ENCODE data around the gene ITGB8.
A peak's percentile ranks its signal among the peaks of the same experiment; 100 is the strongest.
"Not testable (repeated sequence)": the region's sequence is repeated elsewhere in the genome, so short reads cannot be mapped to it uniquely, and the experiment has no call there.

ITGB8 gene

DNA sequence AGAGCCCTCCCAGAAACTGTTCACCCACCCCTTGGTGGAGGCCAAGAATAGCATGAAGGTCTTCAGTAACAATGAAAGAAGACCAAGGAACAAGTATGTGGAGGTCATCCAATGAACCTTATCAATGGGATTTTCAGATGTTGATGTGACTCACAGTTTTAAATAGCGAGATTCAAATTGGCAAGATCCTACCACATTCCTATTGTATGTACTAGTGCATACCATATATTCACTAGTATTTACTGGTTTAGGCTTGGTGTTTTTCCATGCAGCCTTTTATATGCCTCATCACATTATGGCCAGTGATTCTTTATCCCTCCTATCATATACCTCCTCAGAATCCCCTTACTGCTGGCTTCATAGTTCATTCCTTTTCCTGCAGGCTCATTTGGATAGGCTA is 54.4 kb downstream of the ITGB8 start:
- no peak for DNase-seq

DNA sequence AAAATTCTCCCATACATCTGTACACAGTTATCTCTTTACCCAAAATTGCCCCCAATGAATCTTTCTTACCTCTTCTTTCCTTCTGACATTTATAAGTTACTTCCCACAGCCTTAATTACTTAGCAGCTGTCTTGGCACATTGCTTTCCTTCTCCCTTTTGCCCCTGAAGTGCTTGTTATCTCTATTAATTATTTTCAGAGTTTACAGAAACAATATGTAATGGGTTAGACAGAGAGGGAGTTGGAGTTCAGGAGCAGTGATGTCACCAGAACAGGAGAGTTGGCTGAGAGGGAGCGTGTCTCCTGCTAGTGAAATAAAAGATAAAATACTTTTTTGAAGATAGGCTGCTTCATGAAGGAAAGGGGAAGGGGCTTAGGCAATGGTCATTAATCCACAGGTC is 57.4 kb downstream of the ITGB8 start:
- DNase-seq = no peak

GRCh38 chr7:20389192-20389591 is 58.5 kb downstream of the ITGB8 start:
- not testable (repeated sequence) for DNase-seq

DNA sequence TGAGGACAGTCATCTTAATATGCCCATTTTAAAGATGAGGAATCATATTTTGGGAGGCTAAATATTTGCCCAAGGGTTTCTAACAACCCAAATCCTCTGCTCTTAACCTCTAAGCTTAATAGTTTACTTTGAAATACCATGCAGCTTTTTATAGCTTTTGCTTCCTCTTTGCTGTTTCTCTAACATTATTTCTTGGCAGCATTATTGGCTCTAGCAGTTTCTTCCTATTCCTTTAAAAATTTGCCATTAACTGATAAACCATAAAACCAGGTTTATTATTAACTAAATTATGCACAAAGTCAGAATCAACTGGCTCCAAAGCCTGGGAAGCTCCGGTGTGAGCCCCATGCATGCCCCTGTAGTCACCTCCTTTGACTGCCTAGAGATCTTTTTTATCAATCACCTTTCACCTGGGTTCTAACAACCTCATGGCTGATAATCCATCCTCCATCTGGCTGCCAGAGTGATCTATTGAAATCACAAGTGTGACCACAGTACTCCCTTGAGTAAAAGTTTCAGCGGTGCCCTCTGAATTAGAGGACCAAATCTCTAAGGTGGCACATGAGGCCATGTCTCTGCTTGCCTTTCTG is 62.4 kb downstream of the ITGB8 start:
- no peak for DNase-seq

GRCh38 chr7:20393616-20394015 is 62.9 kb downstream of the ITGB8 start:
- DNase-seq = no peak

GRCh38 chr7:20394284-20394683 is 63.6 kb downstream of the ITGB8 start:
- no peak for DNase-seq

DNA sequence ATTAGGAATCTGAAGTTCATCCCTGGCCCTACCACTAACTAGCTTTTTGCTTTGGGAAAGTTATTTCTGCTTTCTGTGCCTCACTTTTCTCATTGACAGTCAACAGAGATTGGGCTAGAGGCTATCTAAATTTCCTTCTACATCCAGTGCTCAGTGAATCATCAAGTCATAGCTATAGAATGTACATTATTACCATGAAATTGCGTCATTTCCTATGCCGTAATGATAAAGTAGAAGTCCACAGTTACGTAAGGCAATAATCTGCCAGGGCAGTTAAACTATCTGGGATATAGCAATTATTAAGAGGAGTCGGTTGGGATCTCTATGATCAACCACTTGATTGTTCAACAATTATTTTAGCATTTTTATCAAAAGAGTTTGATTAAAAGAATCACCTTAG is 64.4 kb downstream of the ITGB8 start:
- no peak for DNase-seq

GRCh38 chr7:20395511-20395910 is 64.8 kb downstream of the ITGB8 start:
- no peak for DNase-seq

GRCh38 chr7:20399521-20399920 is 68.8 kb downstream of the ITGB8 start:
- DNase-seq = no peak

DNA sequence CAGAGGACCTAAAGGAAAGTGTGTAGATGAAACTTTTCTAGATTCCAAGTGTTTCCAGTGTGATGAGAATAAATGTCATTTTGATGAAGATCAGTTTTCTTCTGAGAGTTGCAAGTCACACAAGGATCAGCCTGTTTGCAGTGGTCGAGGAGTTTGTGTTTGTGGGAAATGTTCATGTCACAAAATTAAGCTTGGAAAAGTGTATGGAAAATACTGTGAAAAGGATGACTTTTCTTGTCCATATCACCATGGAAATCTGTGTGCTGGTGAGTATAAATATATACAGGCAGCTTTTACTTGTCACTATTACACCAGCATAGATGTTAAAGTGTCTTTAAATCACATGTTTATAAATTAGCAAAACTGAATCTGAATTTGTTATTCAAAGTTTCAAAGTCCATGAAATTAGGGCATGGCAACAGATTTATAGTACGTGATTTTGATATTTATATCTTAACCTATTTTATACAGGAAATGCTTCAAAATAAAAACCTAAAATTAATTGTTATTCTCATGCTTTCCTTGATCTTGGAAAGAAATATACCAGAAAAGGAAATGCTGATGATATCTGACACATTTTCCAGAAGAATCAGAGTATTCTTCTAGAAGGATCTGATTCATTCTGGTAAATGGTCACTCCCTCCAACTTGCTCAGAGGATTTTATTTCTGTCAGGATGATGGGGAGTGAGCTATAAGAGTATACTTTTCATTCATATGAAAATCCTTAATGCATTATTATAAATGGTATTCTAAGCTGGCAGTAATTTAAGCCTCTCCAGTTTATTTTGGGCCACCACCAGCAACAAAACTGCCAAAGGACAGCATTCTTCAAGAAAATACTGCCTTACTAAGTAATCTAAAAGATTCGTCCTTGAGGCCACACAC is 71.4 kb downstream of the ITGB8 start:
- DNase-seq = no peak

DNA sequence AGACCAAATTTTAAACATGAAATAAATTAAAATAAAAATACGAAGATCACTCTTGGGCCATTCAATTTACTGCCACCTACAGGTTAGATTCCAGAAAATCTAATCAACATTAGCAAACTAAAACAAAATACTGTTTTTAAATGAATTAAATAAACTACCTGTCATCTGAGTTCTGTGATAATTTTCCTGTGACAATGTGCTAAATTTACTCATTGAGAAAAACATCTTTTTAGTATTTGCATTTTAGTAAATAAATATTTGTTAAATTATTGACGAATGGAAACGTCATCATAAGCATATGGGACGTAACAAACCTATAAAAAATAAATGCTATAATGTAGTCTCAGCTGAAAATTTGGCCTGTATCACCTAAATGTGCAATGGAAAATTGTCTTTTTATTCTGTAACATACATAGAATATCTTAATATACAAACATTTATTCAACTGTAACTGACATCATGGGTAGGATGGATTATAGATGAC is 72.1 kb downstream of the ITGB8 start:
- DNase-seq = no peak

DNA sequence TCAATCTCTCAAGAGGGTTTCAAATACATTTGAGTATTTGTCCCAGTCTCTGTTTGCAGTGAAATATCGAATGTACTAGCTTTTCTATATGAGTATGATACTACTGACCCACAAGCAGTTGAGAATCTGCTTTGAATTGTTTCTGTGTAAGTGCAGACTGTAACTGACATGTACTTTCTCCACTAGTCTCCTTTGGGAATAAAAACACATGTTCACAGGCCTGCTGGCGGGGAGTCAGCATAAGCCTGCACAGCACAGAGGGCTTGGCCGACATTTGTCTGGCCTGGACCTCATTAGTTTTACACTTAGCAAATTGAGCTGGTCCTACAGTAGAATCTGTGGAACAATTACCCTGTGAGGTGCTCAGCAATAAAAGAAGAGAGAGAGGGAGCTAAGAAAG is 72.6 kb downstream of the ITGB8 start:
- DNase-seq = no peak

GRCh38 chr7:20404320-20404719 is 73.6 kb downstream of the ITGB8 start:
- no peak for DNase-seq

- DNase-seq = peak; percentile 84
These were observed 77.1 kb downstream of the ITGB8 start for GRCh38 chr7:20407585-20408466.

DNA sequence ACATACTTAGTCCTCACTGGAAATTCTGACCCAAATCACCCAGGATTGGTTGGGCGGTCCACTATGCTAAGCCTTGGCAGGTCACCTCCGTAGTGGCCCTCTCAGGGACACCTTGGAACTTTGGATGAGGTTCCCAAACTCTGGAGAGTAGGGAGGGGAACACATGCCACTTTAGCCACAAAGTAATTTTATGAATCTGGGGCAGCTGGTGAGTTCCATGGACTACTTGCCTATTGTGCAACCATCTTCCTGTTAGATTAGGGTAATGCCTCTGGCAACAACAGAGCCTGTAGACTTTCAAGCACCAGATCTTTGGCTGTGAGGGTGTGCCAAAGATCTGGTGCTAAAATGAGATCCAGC is 77.7 kb downstream of the ITGB8 start:
- DNase-seq = peak; percentile 8

GRCh38 chr7:20409961-20410360 is 79.3 kb downstream of the ITGB8 start:
- DNase-seq = no peak

GRCh38 chr7:20411372-20411771 is 80.7 kb downstream of the ITGB8 start:
- no peak for DNase-seq

DNA sequence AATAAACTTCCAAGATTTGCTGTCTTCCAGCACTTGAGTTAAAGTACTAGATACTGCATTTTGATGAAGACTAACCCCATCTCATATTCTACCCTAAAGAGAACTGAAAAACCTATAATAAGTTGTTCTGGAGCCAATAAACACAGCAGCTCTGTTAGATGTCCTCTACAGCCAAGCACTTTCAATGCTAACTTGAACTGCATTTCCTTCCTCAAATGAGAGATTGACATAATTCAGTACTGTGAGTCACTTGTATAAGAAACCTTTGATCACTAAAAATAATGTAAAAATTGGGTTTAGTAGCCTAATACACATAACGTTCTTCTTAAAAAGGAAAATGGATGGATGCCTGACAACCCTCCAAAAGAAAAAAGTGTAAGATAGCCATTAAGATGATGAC is 81.3 kb downstream of the ITGB8 start:
- DNase-seq = no peak

- DNase-seq = no peak
These were observed 86.6 kb downstream of the ITGB8 start for GRCh38 chr7:20417260-20417659.

DNA sequence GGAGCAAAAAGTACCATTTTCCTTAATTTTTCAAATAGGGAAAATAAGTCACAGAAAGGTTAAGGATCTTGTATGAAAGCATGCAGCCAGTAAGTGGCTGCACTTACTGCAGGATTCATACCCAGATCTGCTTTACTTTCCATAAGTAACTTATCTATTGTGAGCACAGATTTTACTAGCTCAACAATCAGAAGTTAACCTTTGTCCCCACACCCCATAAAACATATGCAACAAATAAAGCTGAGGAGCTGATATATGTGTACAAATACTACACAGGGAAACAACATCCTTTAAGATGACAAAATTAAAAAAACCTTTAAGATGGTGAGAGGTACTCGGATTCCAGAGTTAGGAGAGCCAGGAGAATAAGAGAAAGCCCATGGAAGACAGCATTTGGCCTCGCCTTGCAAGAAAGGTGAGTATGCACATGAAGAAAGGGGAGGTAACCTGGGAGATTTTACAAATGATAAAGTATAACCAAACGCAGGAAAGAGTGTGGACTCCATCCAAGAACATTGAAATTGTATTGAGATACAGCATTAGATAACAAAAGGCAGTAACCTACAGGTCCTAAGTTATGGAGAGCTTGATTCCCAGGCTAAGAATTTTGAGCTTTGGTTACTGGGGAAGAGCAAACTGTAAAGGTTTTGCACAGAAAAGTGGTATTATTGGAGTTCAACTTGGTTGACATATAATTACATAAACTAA is 87.1 kb downstream of the ITGB8 start:
- no peak for DNase-seq

DNA sequence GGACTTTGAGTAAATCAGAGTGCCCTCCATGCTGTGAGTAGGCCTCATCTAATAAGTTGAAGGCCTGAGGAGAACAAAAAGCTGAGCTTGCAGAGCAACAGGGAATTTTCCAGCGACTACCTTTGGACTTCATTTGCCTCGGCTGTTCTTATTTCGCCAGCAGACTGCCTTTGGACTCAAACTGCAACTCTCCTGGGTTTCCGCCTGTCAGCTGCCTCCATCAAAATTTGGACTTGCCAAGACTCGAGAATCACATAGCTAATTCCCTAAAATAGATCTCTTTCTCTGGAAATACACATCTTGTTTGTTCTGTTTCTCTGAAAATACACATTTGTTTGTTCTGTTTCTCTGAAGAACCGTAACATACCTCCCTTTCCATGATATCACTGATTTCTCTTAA is 93.8 kb downstream of the ITGB8 start:
- no peak for DNase-seq

GRCh38 chr7:20430664-20431063 is 100.0 kb downstream of the ITGB8 start:
- no peak for DNase-seq

- DNase-seq = no peak
These were observed 100.4 kb downstream of the ITGB8 start for GRCh38 chr7:20431146-20431545.
